Right lobe of liver (tissue), 4 donors: ENCODE data around the gene PADI4.

Source experiments
- CTCF ChIP-seq, 4 donors: fragments of 200-600 bp in 3 of 4; fragments of 450-650 bp in 1 of 4; IDR thresholded peaks; one replicate each; pipeline versions ENCODE4 v1.5.1 to v1.8.0; 2016 to 2022; ENCODE audit warnings: antibody characterized with exemption in 4 of 4, mild to moderate bottlenecking in 2 of 4
- POLR2A ChIP-seq: fragments of 450-650 bp; IDR thresholded peaks from one replicate; pipeline ENCODE4 v1.6.1; 2017; ENCODE audit warnings: antibody characterized with exemption, mild to moderate bottlenecking
- donor health status: DM: no; HTN: no; CAD: no.
- donor health status: DM: no; HTN: no; CAD: no.
- donor health status: DM: no; HTN: yes; CAD: no.

GRCh38 chr1:17301767-17302166 lies 6.2 kb upstream of the PADI4 start:
- TF ChIP-seq CTCF (IDR thresholded peaks at IDR 0.05) = no peak
- TF ChIP-seq POLR2A = no peak
